SU-DHL-6 (cell line): Measurements from ENCODE around the gene STX12.

Experiments
- H2AFZ ChIP-seq: fragments of 200-600 bp; sonication (generic); 2 replicates; pipeline ENCODE4 v1.6.1; 2014; ENCODE audit warnings: low read depth, mild to moderate bottlenecking, moderate library complexity, mixed read lengths, antibody characterized with exemption, low read length; ENCODE audit not compliant: severe bottlenecking
- H3F3A ChIP-seq: fragments of 200-600 bp; shearing (Covaris generic); 2 replicates; pipeline ENCODE4 v1.6.0; 2016; ENCODE audit warnings: antibody characterized with exemption, mild to moderate bottlenecking; ENCODE audit not compliant: insufficient read depth
- H3K27ac ChIP-seq: fragments of 200-600 bp; sonication (generic); 2 replicates; pipeline ENCODE4 v1.5.1; 2016; ENCODE audit warnings: low read depth, mild to moderate bottlenecking, low read length, moderate library complexity, mixed read lengths
- H3K27me3 ChIP-seq: fragments of 200-600 bp; sonication (generic), shearing (Covaris generic); 2 replicates; pipeline ENCODE4 v1.6.0; 2014; ENCODE audit warnings: mild to moderate bottlenecking, low read length
- H3K36me3 ChIP-seq: fragments of 200-600 bp; sonication (generic); 2 replicates; pipeline ENCODE4 v1.6.1; 2014; ENCODE audit warnings: mild to moderate bottlenecking, low read length, mixed read lengths
- H3K4me2 ChIP-seq: fragments of 300-600, 200-600 bp; shearing (Covaris generic), sonication (generic); 2 replicates; pipeline ENCODE4 v1.6.0; 2014; ENCODE audit warnings: low read length, low read depth, mild to moderate bottlenecking; ENCODE audit not compliant: poor library complexity, severe bottlenecking
- H3K4me3 ChIP-seq: fragments of 200-600 bp; sonication (generic); 2 replicates; pipeline ENCODE4 v1.5.1; 2014; ENCODE audit warnings: antibody characterized with exemption, low read length, mild to moderate bottlenecking, mixed read lengths; ENCODE audit not compliant: insufficient read depth, poor library complexity, severe bottlenecking
- H3K79me2 ChIP-seq: fragments of 200-600 bp; sonication (generic); 2 replicates; pipeline ENCODE4 v1.6.1; 2014; ENCODE audit warnings: mild to moderate bottlenecking, low read length, moderate library complexity; ENCODE audit not compliant: insufficient read depth
- H3K9ac ChIP-seq: fragments of 200-600 bp; sonication (generic); 2 replicates; pipeline ENCODE4 v1.7.0; 2014; ENCODE audit warnings: mild to moderate bottlenecking, low read length
- H3K9me2 ChIP-seq: fragments of 200-600 bp; sonication (generic); replicated peaks from 2 replicates; pipeline ENCODE4 v1.6.1; 2014; ENCODE audit warnings: low read length; ENCODE audit not compliant: insufficient read depth
- H3K9me3 ChIP-seq: fragments of 200-600 bp; sonication (generic); 2 replicates; pipeline ENCODE4 v1.6.1; 2014; ENCODE audit warnings: low read length, mixed read lengths; ENCODE audit not compliant: insufficient read depth
- H4K20me1 ChIP-seq: fragments of 200-600 bp; sonication (generic); 2 replicates; pipeline ENCODE4 v1.6.1; 2014; ENCODE audit warnings: low read depth, mild to moderate bottlenecking, antibody characterized with exemption, low read length, moderate library complexity, mixed read lengths
- CTCF ChIP-seq: fragments of 200-600 bp; sonication (generic); IDR thresholded peaks from one replicate; pipeline ENCODE4 v1.5.1; 2017; ENCODE audit warnings: antibody characterized with exemption, mild to moderate bottlenecking, low read length, moderate library complexity; ENCODE audit not compliant: insufficient read depth, poor library complexity, severe bottlenecking
- EZH2phosphoT487 ChIP-seq: fragments of 200-600 bp; sonication (generic), shearing (Covaris generic); conservative IDR thresholded peaks from 2 replicates; pipeline ENCODE4 v1.6.1; 2018; ENCODE audit warnings: mild to moderate bottlenecking, antibody characterized with exemption, low read length, moderate library complexity, mixed read lengths

STX12 gene

GRCh38 chr1:27770293-27770830 is 2.7 kb upstream of the STX12 start:
- TF ChIP-seq EZH2phosphoT487 = no peak
- TF ChIP-seq CTCF = no peak
- Histone ChIP-seq H3K36me3 (no peaks in the 10 kb centered on the region), H3F3A (peaks cover 9% of the 10 kb centered on the region), H3K27ac (no peak overlapping the region), H4K20me1 (no peaks in the 10 kb centered on the region), H3K9me2 (no peaks in the 10 kb centered on the region), H3K79me2 (peaks cover 24% of the 10 kb centered on the region), H3K9me3 (no peaks in the 10 kb centered on the region), H2AFZ (no peak overlapping the region), H3K9ac (no peak overlapping the region), H3K27me3 (no peaks in the 10 kb centered on the region), H3K4me3 (no peak overlapping the region), H3K4me2 (no peak overlapping the region)

GRCh38 chr1:27772036-27772931 is 735 bp upstream of the STX12 start:
- Histone ChIP-seq H3K27ac (peak overlapping the region; percentile 65), H3K4me2 (peak overlapping the region; percentile 63), H3K4me3 (peak overlapping the region; percentile 55), H3K9me3 (no peaks in the 10 kb centered on the region), H3K9me2 (no peaks in the 10 kb centered on the region), H2AFZ (peak overlapping the region; percentile 90), H3K27me3 (no peaks in the 10 kb centered on the region), H3K79me2 (peaks cover 38% of the 10 kb centered on the region), H4K20me1 (no peaks in the 10 kb centered on the region), H3K9ac (peak overlapping the region; percentile 86), H3K36me3 (no peaks in the 10 kb centered on the region), H3F3A (peaks cover 9% of the 10 kb centered on the region)
- TF ChIP-seq EZH2phosphoT487 (no peak), CTCF (no peak)

GRCh38 chr1:27773826-27774445 is 917 bp downstream of the STX12 start:
- H3K9me2 ChIP-seq = no peaks in the 10 kb centered on the region
- peak overlapping the region; percentile 70 for H3K4me2 ChIP-seq
- H3K9ac ChIP-seq = peak overlapping the region; percentile 86
- no peaks in the 10 kb centered on the region for H3K9me3 ChIP-seq
- no peak for TF ChIP-seq CTCF
- TF ChIP-seq EZH2phosphoT487 = no peak
- H2AFZ ChIP-seq = peak overlapping the region; percentile 65
- H3K27me3 ChIP-seq = no peaks in the 10 kb centered on the region
- peaks cover 9% of the 10 kb centered on the region for H3F3A ChIP-seq
- H3K27ac ChIP-seq = peak overlapping the region; percentile 28
- H3K79me2 ChIP-seq = peaks cover 46% of the 10 kb centered on the region
- H4K20me1 ChIP-seq = no peaks in the 10 kb centered on the region
- no peaks in the 10 kb centered on the region for H3K36me3 ChIP-seq
- peak overlapping the region; percentile 91 for H3K4me3 ChIP-seq
